Sigmoid colon (tissue), 4 donors: ENCODE results near the gene SCP2D1.

ENCODE experiments used
- EP300 ChIP-seq, 4 donors: sonication (generic); formaldehyde crosslinking; IDR thresholded peaks; one replicate each; pipeline ENCODE4 v1.6.1; 2017; ENCODE audit warnings: antibody characterized with exemption in 4 of 4
- POLR2A ChIP-seq, 2 donors: fragments of 450-650 bp; IDR thresholded peaks; one replicate each; pipeline ENCODE4 v1.6.1; 2016; ENCODE audit warnings: antibody characterized with exemption in 2 of 2, mild to moderate bottlenecking in 2 of 2, moderate library complexity in 2 of 2
- POLR2AphosphoS5 ChIP-seq, 4 donors: sonication (generic); formaldehyde crosslinking; IDR thresholded peaks; one replicate each; pipeline ENCODE4 v1.6.1; 2017; ENCODE audit warnings: antibody characterized with exemption in 4 of 4
- TF ChIP-seq, protein P1 (sequence below), 4 experiments: fragments of 450-650 bp in 3 of 4; fragments of 200-600 bp in 1 of 4; IDR thresholded peaks; one replicate each; pipeline ENCODE4 v1.5.1; 2016 to 2019; ENCODE audit warnings: antibody characterized with exemption in 4 of 4, mild to moderate bottlenecking in 3 of 4, moderate library complexity in 2 of 4

DNA sequence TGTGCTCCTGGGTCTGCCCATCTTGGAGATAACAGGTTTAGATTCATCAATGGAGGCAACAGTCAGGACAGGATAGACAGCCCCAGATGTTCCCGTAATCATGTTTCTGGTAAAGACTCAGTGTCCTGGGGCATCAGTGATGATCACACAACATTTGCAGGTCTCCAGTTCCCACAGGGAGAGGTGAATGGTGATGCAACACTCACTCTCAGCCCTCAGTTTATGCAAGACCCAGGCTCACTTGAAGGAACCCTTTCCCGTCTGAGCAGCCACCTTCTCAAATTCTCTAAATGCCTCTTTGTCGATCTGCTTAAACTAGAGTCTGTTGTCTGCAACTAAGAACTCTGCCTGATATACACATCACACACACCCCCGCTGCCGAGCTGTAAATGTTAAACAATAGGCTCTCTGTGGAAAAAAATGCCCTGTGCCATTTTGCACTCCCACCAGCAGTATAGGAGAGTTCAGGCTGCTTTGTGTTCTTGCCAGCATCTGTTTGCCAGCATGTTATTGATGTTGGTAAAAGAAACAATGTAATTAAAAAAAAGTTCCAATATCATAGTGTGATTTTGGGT lies 30.1 kb upstream of the SCP2D1 start:
- TF ChIP-seq, protein P1, sequence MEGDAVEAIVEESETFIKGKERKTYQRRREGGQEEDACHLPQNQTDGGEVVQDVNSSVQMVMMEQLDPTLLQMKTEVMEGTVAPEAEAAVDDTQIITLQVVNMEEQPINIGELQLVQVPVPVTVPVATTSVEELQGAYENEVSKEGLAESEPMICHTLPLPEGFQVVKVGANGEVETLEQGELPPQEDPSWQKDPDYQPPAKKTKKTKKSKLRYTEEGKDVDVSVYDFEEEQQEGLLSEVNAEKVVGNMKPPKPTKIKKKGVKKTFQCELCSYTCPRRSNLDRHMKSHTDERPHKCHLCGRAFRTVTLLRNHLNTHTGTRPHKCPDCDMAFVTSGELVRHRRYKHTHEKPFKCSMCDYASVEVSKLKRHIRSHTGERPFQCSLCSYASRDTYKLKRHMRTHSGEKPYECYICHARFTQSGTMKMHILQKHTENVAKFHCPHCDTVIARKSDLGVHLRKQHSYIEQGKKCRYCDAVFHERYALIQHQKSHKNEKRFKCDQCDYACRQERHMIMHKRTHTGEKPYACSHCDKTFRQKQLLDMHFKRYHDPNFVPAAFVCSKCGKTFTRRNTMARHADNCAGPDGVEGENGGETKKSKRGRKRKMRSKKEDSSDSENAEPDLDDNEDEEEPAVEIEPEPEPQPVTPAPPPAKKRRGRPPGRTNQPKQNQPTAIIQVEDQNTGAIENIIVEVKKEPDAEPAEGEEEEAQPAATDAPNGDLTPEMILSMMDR (IDR thresholded peaks at IDR 0.05) = no peak
- no peak for TF ChIP-seq POLR2AphosphoS5 (IDR thresholded peaks at IDR 0.05)
- no peak for TF ChIP-seq POLR2A (IDR thresholded peaks at IDR 0.05)
- TF ChIP-seq EP300 (IDR thresholded peaks at IDR 0.05) = no peak
